NCI-H1694 treated with DMSO at 0.1 percent for 48 hours (cell line): ENCODE data around the gene FOXO1.

ENCODE experiments used
- DNase-seq: peaks from one replicate; lab custom pipeline; 2025; lab: John Stamatoyannopoulos, UW

The FOXO1 gene

GRCh38 chr13:40604135-40604534, 62.3 kb downstream of the FOXO1 start:
- DNase-seq, result no peak

GRCh38 chr13:40600149-40600751, 66.2 kb downstream of the FOXO1 start:
- no peak for DNase-seq

DNA sequence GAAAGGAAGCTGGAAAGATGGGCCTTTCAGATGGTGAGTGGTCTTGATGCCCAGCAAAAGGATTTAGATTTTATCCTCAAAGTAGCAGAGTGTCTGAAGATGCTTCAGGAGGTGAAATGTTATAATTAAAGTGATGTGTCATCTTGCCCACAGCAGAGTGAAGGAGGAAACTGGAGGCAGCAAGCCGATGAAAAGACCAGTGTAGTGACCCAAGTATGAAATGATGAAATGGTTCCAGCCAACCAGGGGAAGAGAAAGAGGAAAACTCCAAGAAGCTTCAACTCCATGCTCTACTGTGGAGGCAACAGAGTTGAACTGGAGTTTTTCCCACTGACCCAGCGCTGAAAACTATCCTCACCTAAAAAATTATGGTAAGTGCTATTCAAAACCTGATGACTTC, 66.7 kb downstream of the FOXO1 start:
- no peak for DNase-seq

DNA sequence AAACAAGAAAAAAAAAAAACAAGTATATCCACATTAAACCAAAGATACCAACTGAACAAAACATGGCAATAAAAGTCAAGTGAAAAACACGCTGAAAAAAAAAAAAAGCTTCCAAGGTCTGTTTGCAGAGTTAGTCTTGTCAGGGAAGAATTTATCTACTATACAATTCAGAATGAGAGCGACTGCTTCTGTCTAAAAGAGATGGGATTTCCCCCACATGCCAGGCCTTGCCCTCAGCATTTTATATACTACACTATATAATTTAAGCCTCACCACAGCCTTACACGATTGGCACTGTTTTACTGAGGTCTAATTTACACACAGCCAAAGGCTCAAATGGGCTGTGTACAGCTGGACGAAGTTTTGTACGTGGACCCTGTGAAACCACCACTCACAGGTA, 67.3 kb downstream of the FOXO1 start:
- DNase-seq, result no peak

GRCh38 chr13:40598569-40598968, 67.9 kb downstream of the FOXO1 start:
- no peak for DNase-seq

DNA sequence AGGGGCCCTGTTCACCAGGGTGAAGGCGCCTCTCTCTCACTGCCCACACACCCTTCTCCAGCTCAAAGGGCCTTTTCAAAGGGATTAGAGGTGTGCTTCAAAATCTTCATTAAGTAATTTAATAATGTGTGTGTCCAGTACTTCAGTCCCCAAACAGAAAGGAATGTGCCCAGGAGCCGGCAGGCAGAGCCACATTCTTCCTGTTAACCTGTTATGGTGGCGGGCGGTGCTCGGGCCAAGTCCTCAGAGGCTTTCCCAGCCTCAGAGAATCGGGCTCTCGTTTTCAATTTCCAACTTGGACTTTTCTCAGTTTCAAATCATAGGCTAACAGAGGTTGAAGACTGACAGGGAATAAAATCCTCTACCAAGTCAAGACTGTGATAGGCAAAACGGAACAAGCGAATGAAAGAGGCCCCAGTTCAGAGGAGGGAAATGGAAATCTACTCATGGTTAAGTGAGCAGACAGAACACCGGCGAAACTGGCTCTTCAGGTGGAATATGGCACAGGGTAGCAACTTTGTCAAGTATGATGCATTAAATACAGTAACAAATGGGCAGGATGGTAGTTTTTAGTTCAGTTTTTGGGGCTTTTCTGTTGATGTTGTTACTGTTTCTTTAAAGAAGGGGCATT, 68.6 kb downstream of the FOXO1 start:
- no peak for DNase-seq

- no peak for DNase-seq
Measured at GRCh38 chr13:40596484-40596883, 70.0 kb downstream of the FOXO1 start.

- no peak for DNase-seq
Measured at GRCh38 chr13:40595693-40596092, 70.7 kb downstream of the FOXO1 start.

GRCh38 chr13:40592035-40592434, 74.4 kb downstream of the FOXO1 start:
- DNase-seq, result no peak

DNA sequence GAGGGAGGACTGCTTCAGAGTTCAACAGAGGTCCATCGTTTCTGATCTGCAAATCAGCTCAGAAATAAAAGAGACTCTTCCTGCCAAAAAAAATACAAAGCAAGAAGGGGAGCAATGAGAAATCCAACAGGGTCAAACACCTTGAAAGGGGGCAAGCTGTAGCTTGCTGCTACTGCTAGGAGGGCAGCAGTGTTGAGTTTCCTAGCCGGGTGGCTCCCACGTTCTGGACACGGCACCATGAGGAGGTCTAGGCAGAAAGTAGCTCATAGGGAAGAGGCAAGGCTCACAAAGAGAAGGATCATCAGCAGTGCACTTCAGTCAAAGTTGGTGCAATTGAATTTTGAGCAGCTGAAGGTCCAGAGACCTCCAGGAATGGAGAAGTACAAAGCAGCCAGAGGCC, 75.3 kb downstream of the FOXO1 start:
- DNase-seq, result no peak

DNA sequence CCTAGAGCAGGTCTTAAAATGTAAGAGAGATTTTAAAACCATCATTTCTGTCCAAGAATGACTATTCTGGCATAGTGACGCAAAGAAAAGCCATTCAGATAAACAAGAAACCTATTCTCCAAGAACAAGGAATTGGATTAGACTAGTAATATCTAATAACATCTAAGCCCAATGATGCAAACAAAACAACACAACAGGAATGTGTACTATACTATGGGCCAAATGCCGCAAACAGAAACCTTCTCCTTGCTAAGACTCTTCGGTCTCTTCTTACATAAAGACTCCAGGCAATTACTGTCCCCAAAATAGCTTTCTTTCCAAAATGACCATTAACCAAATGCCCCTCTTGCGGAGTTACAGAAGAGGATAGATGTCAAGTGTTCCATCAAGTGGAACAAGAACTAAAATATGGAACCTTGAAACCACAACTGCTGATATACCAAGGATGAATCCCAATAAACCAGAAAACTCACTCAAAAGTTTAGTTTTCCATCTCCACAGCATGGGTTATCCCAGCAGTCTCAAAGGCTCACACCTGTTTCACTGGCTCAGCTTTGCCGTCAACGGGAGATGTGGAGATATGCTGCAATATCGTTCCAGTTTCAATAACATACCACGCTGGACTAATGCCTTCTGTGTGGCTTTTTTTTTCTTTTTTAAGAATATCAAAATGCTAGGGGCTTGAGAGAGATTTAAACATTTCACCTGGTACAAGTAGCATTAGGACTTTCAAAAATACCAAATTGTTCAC, 76.2 kb downstream of the FOXO1 start:
- no peak for DNase-seq

DNA sequence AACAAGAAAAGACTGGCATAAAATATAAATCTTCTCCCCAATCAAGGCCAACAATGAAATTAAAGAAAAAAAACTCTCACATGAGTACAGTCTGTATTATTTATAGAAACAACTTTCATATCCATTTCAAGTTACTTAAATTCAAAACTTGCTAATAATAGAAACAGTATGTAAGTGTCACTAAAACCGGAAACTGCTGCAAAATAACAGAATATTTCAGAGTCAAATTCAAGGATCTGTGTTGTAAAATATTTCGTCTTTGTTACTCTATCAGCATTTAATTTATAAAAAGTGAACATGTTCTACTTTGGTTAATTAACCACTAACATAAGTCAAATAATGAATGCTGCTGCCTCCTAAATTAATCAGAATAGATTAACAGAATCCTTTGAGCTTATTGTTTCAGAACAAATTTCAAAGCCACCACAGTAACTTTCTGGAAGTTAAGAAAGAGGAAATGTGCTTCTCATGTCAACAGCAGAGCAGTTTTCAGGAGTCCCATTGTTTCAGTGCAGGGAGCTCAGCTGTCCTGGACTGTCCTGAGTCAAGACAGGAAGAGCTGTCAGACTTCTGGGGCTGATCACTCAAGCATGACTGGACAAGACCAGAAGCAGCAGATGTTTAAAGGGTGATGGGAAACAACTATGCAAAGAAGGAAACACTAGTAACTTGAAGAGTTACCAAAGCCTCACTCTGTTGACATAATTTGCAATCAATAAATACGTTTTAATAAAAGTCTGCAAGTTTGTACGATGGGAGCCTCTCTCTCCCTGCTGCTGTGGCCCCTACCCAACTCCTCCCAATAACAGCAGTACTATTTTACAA, 76.9 kb downstream of the FOXO1 start:
- DNase-seq, result no peak

DNA sequence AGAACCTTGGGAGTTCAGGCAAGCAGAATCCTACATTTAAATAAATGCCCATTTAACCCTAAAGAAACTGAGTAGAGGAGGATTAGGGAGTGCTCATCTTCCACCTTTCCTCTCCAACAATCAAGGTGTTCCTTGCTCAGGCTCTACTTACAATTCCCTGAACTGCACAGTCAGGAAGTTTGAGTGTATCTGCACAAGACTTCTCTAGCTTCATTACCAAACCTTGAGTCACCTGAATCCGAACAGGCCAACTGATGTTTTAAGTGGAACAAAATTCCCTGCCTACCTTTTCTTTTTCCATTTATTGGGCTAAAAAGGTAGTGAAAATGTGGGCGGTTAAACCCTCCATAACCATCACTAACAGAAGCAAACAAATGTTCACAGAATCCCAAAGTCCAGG, 78.3 kb downstream of the FOXO1 start:
- no peak for DNase-seq

- peak; percentile 59 for DNase-seq
Measured at GRCh38 chr13:40586886-40587565, 79.4 kb downstream of the FOXO1 start.

- no peak for DNase-seq
Measured at GRCh38 chr13:40585911-40586471, 80.5 kb downstream of the FOXO1 start.

- no peak for DNase-seq
Measured at GRCh38 chr13:40583738-40584137, 82.7 kb downstream of the FOXO1 start.

DNA sequence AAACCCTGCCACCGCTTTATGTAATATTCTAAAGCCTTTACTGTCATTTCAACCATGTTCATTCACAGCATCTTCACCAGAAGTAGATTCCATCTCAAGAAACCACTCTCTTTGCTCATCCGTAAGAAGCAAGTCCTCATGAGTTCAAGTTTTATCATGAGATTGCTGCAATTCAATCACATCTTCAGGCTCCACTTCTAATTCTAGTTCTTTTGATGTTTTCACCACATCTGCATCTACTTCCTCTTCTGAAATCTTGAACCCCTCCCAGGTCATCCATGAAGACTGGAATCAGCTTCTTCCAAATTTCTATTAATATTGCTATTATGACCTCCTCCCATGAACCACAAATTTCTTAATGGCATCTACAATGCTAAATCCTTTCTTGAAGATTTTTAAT, 83.9 kb downstream of the FOXO1 start:
- DNase-seq, result no peak

DNA sequence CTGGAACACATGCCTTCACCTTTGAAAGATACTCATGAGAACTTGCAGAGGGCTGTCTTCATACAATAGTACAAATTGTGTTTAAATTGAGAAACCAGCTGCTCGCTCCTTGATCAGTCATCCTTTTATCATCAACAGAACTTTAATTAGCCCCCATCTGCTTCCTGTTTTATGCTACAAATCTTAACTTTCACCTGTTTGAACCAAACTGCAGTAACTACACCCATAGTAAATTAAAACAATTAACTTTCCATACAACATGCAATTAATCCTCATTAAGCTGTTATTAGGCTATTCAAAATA, 85.2 kb downstream of the FOXO1 start:
- DNase-seq, result no peak

DNA sequence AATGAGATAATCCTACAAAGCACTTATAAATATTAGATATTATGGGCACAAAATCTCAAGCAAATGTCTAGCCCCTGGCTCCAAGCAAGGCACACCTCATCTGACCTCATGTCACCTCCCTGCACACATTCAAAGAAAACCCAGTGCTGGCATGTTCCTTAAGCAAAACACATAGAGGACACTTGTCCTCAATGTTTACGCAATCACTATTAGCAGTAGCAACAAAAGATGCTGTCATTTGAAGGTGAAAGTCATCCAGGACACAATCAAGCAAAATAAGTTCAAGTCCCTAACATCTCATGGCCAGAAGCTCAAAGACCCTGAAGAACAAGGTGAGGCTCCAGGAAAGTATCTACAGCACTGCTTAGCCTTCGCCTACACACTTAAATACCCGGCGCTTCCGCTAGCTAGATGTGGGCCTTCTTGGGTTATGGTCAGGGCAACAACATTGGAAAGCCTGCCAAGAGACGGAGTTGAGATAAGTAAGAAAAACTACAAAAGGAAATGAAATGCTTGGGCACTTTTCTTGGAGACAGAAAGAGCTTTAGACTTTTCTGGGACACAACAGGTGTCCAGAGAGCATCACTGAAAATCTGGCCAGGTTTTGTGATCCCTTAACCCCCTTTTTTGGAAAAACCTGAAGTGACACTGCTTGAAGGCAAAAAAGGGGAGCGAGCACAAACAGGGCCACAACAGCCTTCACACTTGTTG, 85.7 kb downstream of the FOXO1 start:
- DNase-seq, result no peak

GRCh38 chr13:40579535-40579934, 86.9 kb downstream of the FOXO1 start:
- DNase-seq, result no peak

DNA sequence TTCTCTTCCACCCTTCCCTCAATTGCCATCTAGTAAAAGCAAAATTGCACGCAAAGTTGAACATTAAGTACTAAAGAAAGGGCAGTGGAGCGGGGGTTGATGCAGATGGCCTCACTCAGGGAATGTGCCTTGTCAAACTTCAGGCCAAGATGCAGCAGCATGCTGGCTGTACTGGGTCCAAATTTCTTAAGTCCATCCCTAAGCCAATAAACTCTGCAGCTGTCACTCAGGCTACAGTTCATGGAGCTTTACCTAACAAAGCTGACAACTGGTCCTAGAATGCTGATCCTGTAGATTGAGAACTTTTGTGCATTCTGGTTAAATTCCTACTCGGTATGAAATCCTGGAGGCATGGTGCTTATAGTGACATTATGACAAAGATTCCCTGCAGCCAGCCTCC, 88.4 kb downstream of the FOXO1 start:
- DNase-seq, result no peak
